CD4-positive, CD25-positive, alpha-beta regulatory T cell (primary cell): ENCODE data around the gene NXPH2. TPM values are rescaled to one million over a fixed set of nuclear protein-coding genes. Genes with fewer than 3 reads are reported as not detected.

Experiments
- ATAC-seq, 2 donors: fragments of 150-1000 bp; cut with Tn5 transposase; one replicate each; pipeline ENCODE4 v1.10.0; 2021; ENCODE audit warnings: low read depth in 2 of 2, moderate number of reproducible peaks in 2 of 2, moderate library complexity in 1 of 2
- DNase-seq, 3 donors: peaks; one replicate each; pipeline versions ENCODE4 v3.0.0 to v3.0.0-alpha.2; 2012 to 2022; ENCODE audit warnings: mixed read lengths in 1 of 3
- H3K27ac ChIP-seq: one replicate; pipeline ENCODE4 v1.7.0; 2013; ENCODE audit warnings: mild to moderate bottlenecking, low read length; ENCODE audit not compliant: insufficient read depth, poor library complexity, severe bottlenecking
- H3K27me3 ChIP-seq: one replicate; pipeline ENCODE4 v1.7.0; 2013; ENCODE audit warnings: low read length; ENCODE audit not compliant: control insufficient read depth, insufficient read depth
- H3K36me3 ChIP-seq: one replicate; pipeline ENCODE4 v1.7.0; 2013; ENCODE audit warnings: mild to moderate bottlenecking, low read length, moderate library complexity; ENCODE audit not compliant: control insufficient read depth, insufficient read depth
- H3K4me1 ChIP-seq: 2 replicates; pipeline ENCODE4 v1.7.0; 2013; ENCODE audit warnings: mild to moderate bottlenecking, low read length; ENCODE audit not compliant: insufficient read depth, control insufficient read depth, poor library complexity, severe bottlenecking
- H3K4me3 ChIP-seq: one replicate; pipeline ENCODE4 v1.7.0; 2013; ENCODE audit warnings: low read depth, mild to moderate bottlenecking, low read length, moderate library complexity
- H3K9me3 ChIP-seq, 2 experiments: 1 replicate in 1 of 2; 2 replicates in 1 of 2; pipeline ENCODE4 v1.7.0; 2013; ENCODE audit warnings: low read length in 2 of 2, mild to moderate bottlenecking in 1 of 2, moderate library complexity in 1 of 2; ENCODE audit not compliant: control insufficient read depth in 2 of 2
- H3K27ac Mint-ChIP-seq, 3 donors: one replicate each; pipeline ENCODE4 v1.8.0; 2020 to 2022; ENCODE audit warnings: mild to moderate bottlenecking in 3 of 3, mixed read lengths in 3 of 3, moderate library complexity in 2 of 3
- H3K27me3 Mint-ChIP-seq: one replicate; pipeline ENCODE4 v1.8.0; 2022; ENCODE audit warnings: mild to moderate bottlenecking, mixed read lengths
- H3K36me3 Mint-ChIP-seq: one replicate; pipeline ENCODE4 v1.8.0; 2020; ENCODE audit warnings: mixed read lengths
- H3K4me1 Mint-ChIP-seq, 4 donors: one replicate each; pipeline ENCODE4 v1.8.0; 2020 to 2022; ENCODE audit warnings: mixed read lengths in 4 of 4, mild to moderate bottlenecking in 1 of 4
- H3K4me3 Mint-ChIP-seq, 4 donors: one replicate each; pipeline ENCODE4 v1.8.0; 2020 to 2022; ENCODE audit warnings: mild to moderate bottlenecking in 4 of 4, mixed read lengths in 4 of 4, moderate library complexity in 3 of 4
- H3K9me3 Mint-ChIP-seq, 7 donors: one replicate each; pipeline ENCODE4 v1.8.0; 2020 to 2022; ENCODE audit warnings: mixed read lengths in 7 of 7, mild to moderate bottlenecking in 3 of 7, moderate library complexity in 2 of 7
- polyA plus RNA-seq, 4 donors: library from polyadenylated mRNA; unstranded; fragments of 300-500 nt; fragmentation: Illumina TruSeq; gene quantifications; one replicate each; pipeline ENCODE4 v1.2.3, GENCODE V29; 2021
- total RNA-seq: library from RNA; stranded (reverse); gene quantifications from one replicate; pipeline ENCODE4 v1.2.3, GENCODE V29; 2022

NXPH2 gene
- total and polyA plus RNA-seq, 5 donors from 2014 or later: not detected

DNA sequence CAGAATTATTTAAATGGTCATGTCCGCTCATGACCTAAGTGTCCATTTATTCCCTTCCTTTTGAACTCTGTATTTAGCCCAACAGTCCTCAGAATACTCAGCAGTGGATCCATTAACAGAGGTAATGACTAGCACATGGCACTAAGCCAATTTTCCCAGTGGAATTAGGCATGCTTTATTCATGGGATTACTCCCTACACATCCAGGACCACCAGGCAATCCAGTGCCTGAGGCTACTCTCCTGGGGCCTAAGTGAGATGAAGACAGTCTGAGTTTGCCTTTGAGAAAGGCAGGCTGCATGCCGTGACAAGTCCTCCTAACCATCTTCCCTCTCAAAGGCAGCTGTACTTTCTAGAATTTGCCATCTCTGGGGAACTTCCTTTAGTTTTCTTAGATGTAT is 150.0 kb downstream of the NXPH2 start:
- Mint-ChIP-seq H3K27ac (no peak overlapping the region), H3K4me3 (no peak overlapping the region), H3K27me3 (no peaks in the 10 kb centered on the region), H3K9me3 (peaks cover 0 to 6% (median 2%) of the 10 kb centered on the region in 7 donors), H3K4me1 (no peaks in the 10 kb centered on the region), H3K36me3 (no peaks in the 10 kb centered on the region)
- H3K9me3 ChIP-seq: peaks cover 0 to 4% of the 10 kb centered on the region in 2 experiments
- H3K4me3 ChIP-seq: no peak overlapping the region
- ATAC-seq: no peak
- no peaks in the 10 kb centered on the region for H3K4me1 ChIP-seq
- no peaks in the 10 kb centered on the region for H3K36me3 ChIP-seq
- no peak for DNase-seq
- no peak overlapping the region for H3K27ac ChIP-seq
- peaks cover 5% of the 10 kb centered on the region for H3K27me3 ChIP-seq

DNA sequence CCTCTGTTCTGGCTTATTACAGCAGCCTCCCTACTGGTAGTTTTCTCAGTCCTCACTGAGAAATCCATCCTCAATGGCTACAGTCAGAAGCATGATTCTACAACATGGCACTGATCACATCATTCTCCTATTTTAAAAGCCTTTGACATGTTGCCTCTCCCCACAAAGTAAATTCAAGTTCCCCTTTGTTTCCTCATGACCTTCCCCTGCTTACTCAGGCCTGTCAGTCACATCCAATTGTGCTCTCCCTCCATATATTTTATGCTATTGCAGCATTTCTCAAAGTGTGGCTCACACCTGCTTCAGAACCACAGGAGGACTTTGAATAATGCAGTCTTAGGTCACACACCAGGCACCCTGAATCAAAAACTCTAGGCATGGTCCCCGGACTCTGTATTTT is 154.0 kb downstream of the NXPH2 start:
- ATAC-seq (no peak), DNase-seq (no peak)
- no peaks in the 10 kb centered on the region for H3K27me3 Mint-ChIP-seq
- Histone ChIP-seq H3K27ac (no peak overlapping the region), H3K4me3 (no peak overlapping the region), H3K27me3 (peaks cover 8% of the 10 kb centered on the region), H3K36me3 (no peaks in the 10 kb centered on the region), H3K4me1 (no peaks in the 10 kb centered on the region), H3K9me3 (no peaks in the 10 kb centered on the region)
- no peaks in the 10 kb centered on the region for H3K4me1 Mint-ChIP-seq
- H3K36me3 Mint-ChIP-seq: no peaks in the 10 kb centered on the region
- H3K4me3 Mint-ChIP-seq: no peak overlapping the region
- H3K27ac Mint-ChIP-seq: no peak overlapping the region
- peaks cover 0 to 4% (median 0%) of the 10 kb centered on the region in 7 donors for H3K9me3 Mint-ChIP-seq

DNA sequence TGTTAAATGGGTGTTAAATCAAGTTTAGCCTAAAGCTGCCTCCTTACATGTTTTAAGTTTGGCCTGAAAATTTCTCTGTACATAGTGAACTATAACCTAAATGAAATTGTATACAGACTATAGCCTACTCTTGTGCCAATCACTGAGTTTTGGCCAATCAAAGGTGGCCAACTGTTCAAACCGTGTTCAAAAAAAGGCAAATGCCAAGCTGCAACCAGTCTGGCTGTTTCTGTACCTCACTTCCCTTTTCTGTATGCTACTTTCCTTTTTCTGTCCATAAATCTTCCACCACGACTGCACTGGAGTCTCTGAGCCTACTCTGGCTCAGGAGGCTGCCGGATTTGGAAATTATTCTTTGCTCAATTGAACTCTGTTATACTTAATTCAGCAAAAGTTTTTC is 157.6 kb downstream of the NXPH2 start:
- Histone ChIP-seq H3K36me3 (no peaks in the 10 kb centered on the region), H3K9me3 (no peaks in the 10 kb centered on the region), H3K4me3 (no peak overlapping the region), H3K27ac (no peak overlapping the region), H3K4me1 (no peaks in the 10 kb centered on the region), H3K27me3 (peaks cover 5% of the 10 kb centered on the region)
- no peaks in the 10 kb centered on the region for H3K36me3 Mint-ChIP-seq
- DNase-seq: no peak
- no peak overlapping the region for H3K4me3 Mint-ChIP-seq
- no peaks in the 10 kb centered on the region for H3K4me1 Mint-ChIP-seq
- peaks cover 0 to 2% (median 0%) of the 10 kb centered on the region in 7 donors for H3K9me3 Mint-ChIP-seq
- H3K27ac Mint-ChIP-seq: no peak overlapping the region
- H3K27me3 Mint-ChIP-seq: no peaks in the 10 kb centered on the region
- no peak for ATAC-seq

DNA sequence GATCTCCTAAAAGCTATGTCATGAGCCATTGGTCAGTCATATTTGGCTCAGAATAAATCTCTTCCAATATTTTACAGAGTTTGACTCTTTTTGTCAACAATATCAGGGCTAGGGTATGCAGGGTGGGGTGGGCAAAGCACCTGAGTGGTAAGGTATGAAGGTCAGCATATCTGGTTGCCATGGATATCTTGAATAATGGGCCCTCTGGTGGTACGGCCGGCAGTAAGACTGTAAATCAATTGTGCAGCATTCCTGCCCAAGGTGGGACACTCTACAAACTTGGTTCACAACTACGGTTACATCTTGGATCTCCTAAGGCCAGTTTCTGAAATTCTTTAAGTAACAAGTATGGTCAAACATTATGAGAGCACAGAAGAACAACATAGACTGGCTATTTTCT is 159.1 kb downstream of the NXPH2 start:
- Mint-ChIP-seq H3K4me3 (no peak overlapping the region), H3K36me3 (no peaks in the 10 kb centered on the region), H3K4me1 (no peaks in the 10 kb centered on the region), H3K9me3 (peaks cover 0 to 2% (median 0%) of the 10 kb centered on the region in 7 donors), H3K27me3 (no peaks in the 10 kb centered on the region), H3K27ac (no peak overlapping the region)
- Histone ChIP-seq H3K9me3 (no peaks in the 10 kb centered on the region), H3K27ac (no peak overlapping the region), H3K4me3 (no peak overlapping the region), H3K27me3 (peaks cover 5% of the 10 kb centered on the region), H3K36me3 (no peaks in the 10 kb centered on the region), H3K4me1 (no peaks in the 10 kb centered on the region)
- no peak for ATAC-seq
- DNase-seq: no peak

DNA sequence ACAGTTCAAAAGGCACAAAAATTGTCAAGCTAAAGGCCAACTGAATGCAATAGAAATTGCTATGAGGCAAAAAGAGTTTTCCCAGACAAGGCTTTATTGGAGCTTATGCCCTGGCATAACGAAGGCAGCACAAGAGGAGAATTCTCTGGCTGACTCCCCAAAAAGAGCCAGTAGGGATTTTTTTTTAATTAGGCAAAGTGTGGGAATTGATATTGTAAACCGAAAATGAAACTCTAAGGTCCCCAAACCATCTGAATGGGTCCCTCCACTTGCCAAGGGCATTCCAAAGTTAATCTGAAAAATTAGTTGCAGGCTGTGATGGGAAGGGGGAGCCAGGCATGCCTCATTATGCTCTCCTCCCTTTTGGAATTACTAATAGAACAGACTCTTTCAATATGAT is 159.8 kb downstream of the NXPH2 start:
- Histone ChIP-seq H3K9me3 (no peaks in the 10 kb centered on the region), H3K4me3 (no peak overlapping the region), H3K36me3 (no peaks in the 10 kb centered on the region), H3K27me3 (peaks cover 3% of the 10 kb centered on the region), H3K27ac (no peak overlapping the region), H3K4me1 (no peaks in the 10 kb centered on the region)
- Mint-ChIP-seq H3K4me3 (no peak overlapping the region), H3K27ac (no peak overlapping the region), H3K27me3 (no peaks in the 10 kb centered on the region), H3K4me1 (no peaks in the 10 kb centered on the region), H3K36me3 (no peaks in the 10 kb centered on the region), H3K9me3 (peaks cover 0 to 2% (median 0%) of the 10 kb centered on the region in 7 donors)
- ATAC-seq (no peak), DNase-seq (no peak)
